RWPE2 (cell line): ENCODE measurements around the gene APP.

Experiments used
- ATAC-seq: fragments of 200-7000 bp; cut with Tn5 transposase; 3 replicates; pipeline ENCODE4 v1.9.1; 2021; ENCODE audit warnings: low read depth
- DNase-seq: peaks from one replicate; pipeline ENCODE4 v3.0.0-alpha.2; 2020; ENCODE audit warnings: low spot score
- H3K27ac ChIP-seq: fragments of 450-650 bp; 2 replicates; pipeline ENCODE4 v1.5.1; 2017; ENCODE audit warnings: mild to moderate bottlenecking; ENCODE audit not compliant: poor library complexity, severe bottlenecking
- H3K27me3 ChIP-seq: fragments of 250-450 bp; sonication (Bioruptor Pico); 2 replicates; pipeline ENCODE4 v1.5.1; 2021; ENCODE audit warnings: mild to moderate bottlenecking, moderate library complexity; ENCODE audit not compliant: insufficient read depth, poor library complexity, severe bottlenecking
- H3K36me3 ChIP-seq: fragments of 250-450 bp; sonication (Bioruptor Pico); 2 replicates; pipeline ENCODE4 v1.5.1; 2020; ENCODE audit warnings: low read depth, mild to moderate bottlenecking, moderate library complexity
- H3K4me1 ChIP-seq: fragments of 250-450 bp; sonication (Bioruptor Pico); 2 replicates; pipeline ENCODE4 v1.5.1; 2021; ENCODE audit warnings: mild to moderate bottlenecking, moderate library complexity; ENCODE audit not compliant: insufficient read depth, poor library complexity, severe bottlenecking
- H3K4me3 ChIP-seq: fragments of 250-450 bp; sonication (Bioruptor Pico); 2 replicates; pipeline ENCODE4 v1.5.1; 2021; ENCODE audit warnings: mild to moderate bottlenecking, moderate library complexity; ENCODE audit not compliant: severe bottlenecking
- H3K9me3 ChIP-seq: fragments of 250-450 bp; sonication (Bioruptor Pico); 2 replicates; pipeline ENCODE4 v1.5.1; 2021; ENCODE audit warnings: mild to moderate bottlenecking, moderate library complexity; ENCODE audit not compliant: severe bottlenecking
- TF ChIP-seq, protein P1 (sequence below): fragments of 450-650 bp; IDR thresholded peaks from one replicate; pipeline ENCODE4 v1.5.1; 2017; ENCODE audit warnings: mild to moderate bottlenecking, moderate library complexity; ENCODE audit not compliant: poor library complexity, severe bottlenecking

Gene APP

GRCh38 chr21:26126168-26126553, 44.4 kb downstream of the APP start:
- Histone ChIP-seq H3K4me3 (no peak overlapping the region), H3K9me3 (no peaks in the 10 kb centered on the region), H3K4me1 (peaks cover 55% of the 10 kb centered on the region), H3K27me3 (no peaks in the 10 kb centered on the region), H3K27ac (no peak overlapping the region), H3K36me3 (peaks cover 17% of the 10 kb centered on the region)
- DNase-seq: no peak
- TF ChIP-seq, protein P1, sequence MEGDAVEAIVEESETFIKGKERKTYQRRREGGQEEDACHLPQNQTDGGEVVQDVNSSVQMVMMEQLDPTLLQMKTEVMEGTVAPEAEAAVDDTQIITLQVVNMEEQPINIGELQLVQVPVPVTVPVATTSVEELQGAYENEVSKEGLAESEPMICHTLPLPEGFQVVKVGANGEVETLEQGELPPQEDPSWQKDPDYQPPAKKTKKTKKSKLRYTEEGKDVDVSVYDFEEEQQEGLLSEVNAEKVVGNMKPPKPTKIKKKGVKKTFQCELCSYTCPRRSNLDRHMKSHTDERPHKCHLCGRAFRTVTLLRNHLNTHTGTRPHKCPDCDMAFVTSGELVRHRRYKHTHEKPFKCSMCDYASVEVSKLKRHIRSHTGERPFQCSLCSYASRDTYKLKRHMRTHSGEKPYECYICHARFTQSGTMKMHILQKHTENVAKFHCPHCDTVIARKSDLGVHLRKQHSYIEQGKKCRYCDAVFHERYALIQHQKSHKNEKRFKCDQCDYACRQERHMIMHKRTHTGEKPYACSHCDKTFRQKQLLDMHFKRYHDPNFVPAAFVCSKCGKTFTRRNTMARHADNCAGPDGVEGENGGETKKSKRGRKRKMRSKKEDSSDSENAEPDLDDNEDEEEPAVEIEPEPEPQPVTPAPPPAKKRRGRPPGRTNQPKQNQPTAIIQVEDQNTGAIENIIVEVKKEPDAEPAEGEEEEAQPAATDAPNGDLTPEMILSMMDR: no peak
- ATAC-seq: no peak

GRCh38 chr21:26125433-26126167, 45.0 kb downstream of the APP start:
- no peak for ATAC-seq
- Histone ChIP-seq H3K4me1 (peaks cover 55% of the 10 kb centered on the region), H3K4me3 (no peak overlapping the region), H3K27ac (peak overlapping the region; percentile 49), H3K9me3 (no peaks in the 10 kb centered on the region), H3K27me3 (no peaks in the 10 kb centered on the region), H3K36me3 (peaks cover 11% of the 10 kb centered on the region)
- TF ChIP-seq, protein P1: no peak
- DNase-seq: no peak

DNA sequence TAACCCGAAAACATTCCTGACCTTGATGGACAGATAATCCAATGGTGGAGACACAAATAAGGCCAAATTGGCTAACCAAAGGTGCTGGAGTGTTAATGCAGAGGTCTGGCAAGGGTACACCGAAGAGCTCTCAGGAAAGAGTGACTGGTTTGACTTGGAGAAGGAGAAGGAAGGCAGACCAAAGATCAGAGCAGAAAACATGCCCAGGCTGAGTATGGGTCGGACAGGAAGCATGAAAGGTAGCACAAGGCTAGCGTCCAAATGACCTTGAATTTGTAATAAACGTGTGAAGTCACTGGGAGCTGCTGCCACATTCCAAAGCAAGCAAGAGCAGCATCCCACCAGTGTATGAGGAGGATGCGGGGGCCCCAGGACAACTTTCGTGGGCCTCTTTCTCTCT, 45.7 kb downstream of the APP start:
- peak overlapping the region; percentile 49 for H3K27ac ChIP-seq

GRCh38 chr21:26124421-26124833, 46.1 kb downstream of the APP start:
- Histone ChIP-seq H3K4me1 (peaks cover 53% of the 10 kb centered on the region), H3K27me3 (no peaks in the 10 kb centered on the region), H3K36me3 (0 out of 2 replicates have a peak, but pooled peaks cover 7% of the 10 kb centered on the region), H3K9me3 (no peaks in the 10 kb centered on the region), H3K27ac (peak overlapping the region; percentile 49), H3K4me3 (no peak overlapping the region)
- TF ChIP-seq, protein P1: no peak
- DNase-seq (no peak), ATAC-seq (peak; percentile 53)

More for the DNA sequence above, 45.7 kb downstream of the APP start:
- H3K27me3 ChIP-seq: no peaks in the 10 kb centered on the region
- no peaks in the 10 kb centered on the region for H3K9me3 ChIP-seq
- TF ChIP-seq, protein P1: no peak
- peaks cover 6% of the 10 kb centered on the region for H3K36me3 ChIP-seq
- ATAC-seq (peak; percentile 27; the same call in 2 of the 3 replicates), DNase-seq (no peak)
- H3K4me3 ChIP-seq: no peak overlapping the region
- peaks cover 53% of the 10 kb centered on the region for H3K4me1 ChIP-seq

DNA sequence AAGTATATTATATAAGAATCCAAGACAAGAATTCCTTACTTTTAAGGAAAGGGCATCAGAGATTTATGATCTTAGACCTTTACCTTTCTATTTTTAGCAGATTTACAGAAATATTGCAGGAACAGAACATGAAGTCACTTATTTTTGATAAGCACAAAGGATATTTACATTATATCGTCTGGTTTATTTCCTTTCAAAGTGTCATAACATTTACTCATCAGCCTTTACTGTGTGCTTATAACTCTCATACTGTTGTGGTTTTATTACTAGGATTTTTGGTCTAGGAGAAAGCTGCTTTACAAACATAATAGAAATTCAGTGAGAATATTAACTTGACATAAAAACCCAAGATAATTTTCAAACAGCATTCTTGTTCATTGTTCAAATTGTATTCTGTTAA, 47.6 kb downstream of the APP start:
- TF ChIP-seq, protein P1: no peak
- DNase-seq (no peak), ATAC-seq (no peak)
- peaks cover 45% of the 10 kb centered on the region for H3K4me1 ChIP-seq
- peak overlapping the region; percentile 9 for H3K27ac ChIP-seq
- H3K4me3 ChIP-seq: no peak overlapping the region
- H3K9me3 ChIP-seq: no peaks in the 10 kb centered on the region
- H3K36me3 ChIP-seq: 0 out of 2 replicates have a peak, but pooled peaks cover 13% of the 10 kb centered on the region
- no peaks in the 10 kb centered on the region for H3K27me3 ChIP-seq
